Neuronal stem cell (in vitro differentiated cells): Measurements from ENCODE around the gene KIF20A.
A peak's percentile ranks its signal among the peaks of the same experiment; 100 is the strongest.

ENCODE experiments used
- DNase-seq: peaks from one replicate; pipeline ENCODE4 v3.0.0-alpha.2; 2013; ENCODE audit warnings: low spot score
- H2AFZ ChIP-seq: one replicate; pipeline ENCODE4 v1.6.1; 2013; ENCODE audit warnings: mild to moderate bottlenecking, low read length, inconsistent platforms
- H2AK5ac ChIP-seq: 2 replicates; pipeline ENCODE4 v1.6.1; 2013; ENCODE audit warnings: low read depth, mild to moderate bottlenecking, inconsistent platforms, low read length, moderate library complexity, mixed read lengths
- H2BK120ac ChIP-seq: 2 replicates; pipeline ENCODE4 v1.6.1; 2013; ENCODE audit warnings: low read depth, mild to moderate bottlenecking, inconsistent platforms, low read length, moderate library complexity, mixed read lengths
- H2BK12ac ChIP-seq: one replicate; pipeline ENCODE4 v1.6.1; 2013; ENCODE audit warnings: low read length, inconsistent platforms
- H2BK15ac ChIP-seq: 2 replicates; pipeline ENCODE4 v1.6.1; 2013; ENCODE audit warnings: mild to moderate bottlenecking, low read length, inconsistent platforms, mixed read lengths
- H2BK5ac ChIP-seq: one replicate; pipeline ENCODE4 v1.6.1; 2013; ENCODE audit warnings: inconsistent platforms, mild to moderate bottlenecking, low read length, moderate library complexity
- H3K14ac ChIP-seq: one replicate; pipeline ENCODE4 v1.6.1; 2013; ENCODE audit warnings: low read length, inconsistent platforms
- H3K18ac ChIP-seq: 2 replicates; pipeline ENCODE4 v1.6.1; 2013; ENCODE audit warnings: low read length, inconsistent platforms
- H3K23ac ChIP-seq: 2 replicates; pipeline ENCODE4 v1.6.1; 2013; ENCODE audit warnings: low read depth, mild to moderate bottlenecking, mixed read lengths, low read length, inconsistent platforms; ENCODE audit not compliant: poor library complexity
- H3K27ac ChIP-seq: replicated peaks from 3 replicates; pipeline ENCODE4 v1.5.1; 2013; ENCODE audit warnings: low read length, inconsistent platforms
- H3K27me3 ChIP-seq, 3 experiments: 2 replicates each; pipeline ENCODE4 v1.6.1; 2013; ENCODE audit warnings: low read length in 3 of 3, mild to moderate bottlenecking in 2 of 3, inconsistent platforms in 1 of 3, low read depth in 1 of 3, mixed read lengths in 1 of 3, moderate library complexity in 1 of 3; ENCODE audit not compliant: control insufficient read depth in 3 of 3, insufficient read depth in 3 of 3
- H3K36me3 ChIP-seq, 2 donors: replicated peaks in 1 of 2; 2 replicates each; pipeline ENCODE4 v1.6.1; 2013; ENCODE audit warnings: low read length in 2 of 2; ENCODE audit not compliant: control insufficient read depth in 2 of 2, insufficient read depth in 2 of 2
- H3K4ac ChIP-seq: 2 replicates; pipeline ENCODE4 v1.6.1; 2013; ENCODE audit warnings: inconsistent platforms, mild to moderate bottlenecking, low read length, moderate library complexity
- H3K4me1 ChIP-seq, 2 donors: 1 replicate in 1 of 2; 2 replicates in 1 of 2; pipeline ENCODE4 v1.6.1; 2013; ENCODE audit warnings: low read length in 2 of 2, low read depth in 1 of 2; ENCODE audit not compliant: control insufficient read depth in 2 of 2, insufficient read depth in 1 of 2
- H3K4me2 ChIP-seq: one replicate; pipeline ENCODE4 v1.6.1; 2013; ENCODE audit warnings: mild to moderate bottlenecking, low read length, inconsistent platforms; ENCODE audit not compliant: insufficient read depth, poor library complexity, severe bottlenecking
- H3K4me3 ChIP-seq, 2 donors: 2 replicates each; pipeline ENCODE4 v1.5.1; 2013; ENCODE audit warnings: low read length in 2 of 2, mild to moderate bottlenecking in 2 of 2, inconsistent platforms in 1 of 2, moderate library complexity in 1 of 2
- H3K79me1 ChIP-seq: one replicate; pipeline ENCODE4 v1.6.1; 2013; ENCODE audit warnings: low read depth, mild to moderate bottlenecking, inconsistent platforms, low read length, moderate library complexity
- H3K9ac ChIP-seq: one replicate; pipeline ENCODE4 v1.6.1; 2013; ENCODE audit warnings: mild to moderate bottlenecking, low read depth, low read length, inconsistent platforms; ENCODE audit not compliant: poor library complexity
- H3K9me3 ChIP-seq, 2 donors: replicated peaks in 1 of 2; 2 replicates each; pipeline versions ENCODE3 to v1.6.1; 2013; ENCODE audit warnings: low read length in 2 of 2, mild to moderate bottlenecking in 2 of 2, inconsistent platforms in 1 of 2, low read depth in 1 of 2, mixed read lengths in 1 of 2, moderate library complexity in 1 of 2; ENCODE audit not compliant: control insufficient read depth in 2 of 2, insufficient read depth in 1 of 2
- H4K8ac ChIP-seq: one replicate; pipeline ENCODE4 v1.6.1; 2013; ENCODE audit warnings: low read depth, mild to moderate bottlenecking, inconsistent platforms, low read length, moderate library complexity
- H4K91ac ChIP-seq: one replicate; pipeline ENCODE4 v1.6.1; 2013; ENCODE audit warnings: low read length, low read depth, mild to moderate bottlenecking, inconsistent platforms; ENCODE audit not compliant: poor library complexity
- WGBS, 2 donors: extraction: QIAGEN DNeasy Blood & Tissue Kit; methylation state at CpG; one replicate each; pipeline ENCODE4 v1.1.7; 2013; ENCODE audit warnings: missing lambda C conversion rate in 2 of 2, mixed read lengths in 1 of 2; ENCODE audit not compliant: insufficient read length in 2 of 2, insufficient replicate concordance in 1 of 2; ENCODE audit errors: extremely low coverage in 2 of 2; 5-methylcytosine and 5-hydroxymethylcytosine counted together

KIF20A gene

GRCh38 chr5:138213161-138214029, 34.5 kb downstream of the KIF20A start, which contains the start of gene CDC23:
CDC23 (minus strand) TSS chr5:138213323; CDS start chr5:138213312, 11 bp downstream.
- Histone ChIP-seq H4K91ac (peak within 1 kb of the TSS; percentile 72), H3K14ac (peak within 1 kb of the TSS; percentile 97), H4K8ac (no peak within 1 kb of the TSS), H3K4me2 (peak within 1 kb of the TSS; percentile 80), H3K4me1 (no peaks in the 10 kb centered on the region), H3K18ac (peak within 1 kb of the TSS; percentile 94), H3K4ac (peak within 1 kb of the TSS; percentile 98), H2BK12ac (no peak within 1 kb of the TSS), H3K23ac (peak within 1 kb of the TSS; percentile 80), H3K4me3 (peak within 1 kb of the TSS; percentile 74 to 92), H3K9ac (peak within 1 kb of the TSS; percentile 98), H2AFZ (peak within 1 kb of the TSS; percentile 93), H3K79me1 (peaks cover 6% of the 10 kb centered on the region), H2BK15ac (peak within 1 kb of the TSS; percentile 96), H2BK5ac (no peak within 1 kb of the TSS), H3K27ac (peak within 1 kb of the TSS; percentile 50), H3K36me3 (peaks cover 7 to 35% of the 10 kb centered on the region in 2 donors), H3K9me3 (no peaks in the 10 kb centered on the region), H2AK5ac (peak within 1 kb of the TSS; percentile 90), H2BK120ac (no peak within 1 kb of the TSS), H3K27me3 (no peaks in the 10 kb centered on the region)
- DNase-seq, result peak; percentile 99
- WGBS, 2 donors, result no CpG with 5 or more reads among the region's 32 CpGs

DNA sequence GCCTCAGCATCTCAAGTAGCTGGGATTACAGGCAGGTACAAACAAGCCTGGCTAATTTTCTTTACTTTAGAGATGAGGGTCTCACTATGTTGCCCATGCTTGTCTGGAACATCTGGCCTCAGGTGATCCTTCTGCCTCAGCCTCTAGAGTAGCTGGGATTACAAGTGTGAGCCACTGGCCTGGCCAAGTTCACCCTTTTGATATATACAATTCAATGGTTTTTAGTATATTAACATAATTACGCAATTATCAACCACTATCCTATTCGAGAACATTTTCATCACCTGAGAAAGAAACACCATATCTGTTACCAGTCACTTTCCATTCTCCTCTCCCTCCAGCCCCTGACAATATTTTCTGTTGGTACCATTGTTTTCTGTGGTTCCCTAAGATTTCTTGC, 37.9 kb downstream of the KIF20A start:
- Histone ChIP-seq H3K14ac (no peak overlapping the region), H2BK15ac (no peak overlapping the region), H3K4me3 (no peak overlapping the region), H2BK5ac (no peak overlapping the region), H4K8ac (no peak overlapping the region), H4K91ac (no peak overlapping the region), H3K9ac (no peak overlapping the region), H2BK12ac (no peak overlapping the region), H3K27me3 (no peaks in the 10 kb centered on the region), H3K9me3 (peaks cover 0 to 1% of the 10 kb centered on the region in 2 donors), H2AFZ (no peak overlapping the region), H3K4me1 (no peaks in the 10 kb centered on the region), H3K4me2 (no peak overlapping the region), H3K36me3 (peaks cover 0 to 3% of the 10 kb centered on the region in 2 donors), H2BK120ac (no peak overlapping the region), H3K23ac (no peak overlapping the region), H3K79me1 (peaks cover 4% of the 10 kb centered on the region), H3K4ac (no peak overlapping the region), H3K18ac (no peak overlapping the region), H3K27ac (no peak overlapping the region), H2AK5ac (no peak overlapping the region)
- no CpG with 5 or more reads among the region's 2 CpGs for WGBS, 2 donors
- DNase-seq, result no peak

DNA sequence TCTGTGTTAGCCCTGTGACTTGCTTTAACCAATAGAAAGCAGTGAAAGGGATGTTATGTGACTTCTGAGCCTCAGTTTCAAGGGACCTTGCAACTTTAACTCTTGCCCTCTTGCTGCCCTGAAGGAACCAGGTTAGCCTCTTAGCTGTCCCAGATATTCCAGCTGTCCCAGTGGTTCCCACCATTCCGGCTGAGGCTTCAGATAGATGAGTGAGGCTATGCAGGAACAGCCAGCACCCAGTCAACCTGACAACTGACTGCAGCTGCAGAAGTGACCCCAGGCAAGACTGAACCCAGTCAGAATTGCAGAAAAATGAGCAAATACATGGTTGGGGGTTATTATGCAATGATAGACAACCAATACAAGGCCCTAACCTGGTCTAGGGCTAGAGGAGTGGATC, 44.6 kb downstream of the KIF20A start:
- H2BK15ac ChIP-seq, result no peak overlapping the region
- no peak overlapping the region for H2AFZ ChIP-seq
- peaks cover 0 to 8% (median 0%) of the 10 kb centered on the region in 3 experiments for H3K27me3 ChIP-seq
- H2AK5ac ChIP-seq, result no peak overlapping the region
- H3K27ac ChIP-seq, result no peak overlapping the region
- no peak overlapping the region for H3K4me3 ChIP-seq
- no peaks in the 10 kb centered on the region for H3K36me3 ChIP-seq
- H3K4ac ChIP-seq, result no peak overlapping the region
- H2BK5ac ChIP-seq, result no peak overlapping the region
- no peak overlapping the region for H2BK120ac ChIP-seq
- H3K4me1 ChIP-seq, result no peaks in the 10 kb centered on the region
- H3K9me3 ChIP-seq, result peaks cover 4 to 5% of the 10 kb centered on the region in 2 donors
- no peaks in the 10 kb centered on the region for H3K79me1 ChIP-seq
- H4K91ac ChIP-seq, result no peak overlapping the region
- no peak overlapping the region for H3K4me2 ChIP-seq
- no peak overlapping the region for H2BK12ac ChIP-seq
- no peak overlapping the region for H3K9ac ChIP-seq
- no peak overlapping the region for H4K8ac ChIP-seq
- no peak for DNase-seq
- no CpG with 5 or more reads among the region's 1 CpG for WGBS, 2 donors
- H3K23ac ChIP-seq, result no peak overlapping the region
- H3K18ac ChIP-seq, result no peak overlapping the region
- H3K14ac ChIP-seq, result no peak overlapping the region

DNA sequence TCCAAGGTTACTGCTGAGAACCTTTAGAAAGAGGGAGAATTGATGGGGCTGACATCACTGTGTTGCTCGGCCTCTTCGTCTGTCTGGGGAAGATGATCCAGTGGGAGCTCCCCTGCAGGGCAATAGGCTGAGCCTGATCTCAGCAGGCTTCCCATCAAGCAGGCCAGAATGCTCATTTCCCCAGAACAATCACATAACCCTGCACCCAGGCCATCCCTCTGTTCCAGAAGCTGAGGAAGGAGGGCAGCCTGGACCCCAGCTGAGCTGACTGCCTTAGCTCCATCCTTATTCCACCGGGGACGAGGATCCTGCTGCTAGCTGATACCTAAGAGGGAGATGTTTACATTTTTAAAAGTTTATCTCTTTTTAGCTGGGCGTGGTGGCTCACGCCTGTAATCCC, 45.8 kb downstream of the KIF20A start:
- Histone ChIP-seq H3K23ac (no peak overlapping the region), H3K9me3 (peaks cover 3 to 4% of the 10 kb centered on the region in 2 donors), H2BK15ac (no peak overlapping the region), H3K4ac (no peak overlapping the region), H3K27ac (no peak overlapping the region), H2BK12ac (no peak overlapping the region), H3K9ac (no peak overlapping the region), H4K91ac (no peak overlapping the region), H2BK120ac (no peak overlapping the region), H4K8ac (no peak overlapping the region), H3K18ac (no peak overlapping the region), H3K4me2 (no peak overlapping the region), H3K14ac (no peak overlapping the region), H3K36me3 (no peaks in the 10 kb centered on the region), H2BK5ac (no peak overlapping the region), H3K27me3 (peaks cover 0 to 8% (median 0%) of the 10 kb centered on the region in 3 experiments), H3K4me3 (no peak overlapping the region), H3K4me1 (no peaks in the 10 kb centered on the region), H3K79me1 (no peaks in the 10 kb centered on the region), H2AK5ac (no peak overlapping the region), H2AFZ (no peak overlapping the region)
- WGBS, 2 donors, result no CpG with 5 or more reads among the region's 6 CpGs
- DNase-seq, result no peak
